Astrocyte of the hippocampus (primary cell): Measurements from ENCODE around the gene SPINK5.
"Not testable (repeated sequence)": the region's sequence is repeated elsewhere in the genome, so short reads cannot be mapped to it uniquely, and the experiment has no call there.

ENCODE experiments used
- DNase-seq: peaks from one replicate; pipeline ENCODE4 v3.0.0; 2011; ENCODE audit warnings: low read depth, low spot score

Gene SPINK5

DNA sequence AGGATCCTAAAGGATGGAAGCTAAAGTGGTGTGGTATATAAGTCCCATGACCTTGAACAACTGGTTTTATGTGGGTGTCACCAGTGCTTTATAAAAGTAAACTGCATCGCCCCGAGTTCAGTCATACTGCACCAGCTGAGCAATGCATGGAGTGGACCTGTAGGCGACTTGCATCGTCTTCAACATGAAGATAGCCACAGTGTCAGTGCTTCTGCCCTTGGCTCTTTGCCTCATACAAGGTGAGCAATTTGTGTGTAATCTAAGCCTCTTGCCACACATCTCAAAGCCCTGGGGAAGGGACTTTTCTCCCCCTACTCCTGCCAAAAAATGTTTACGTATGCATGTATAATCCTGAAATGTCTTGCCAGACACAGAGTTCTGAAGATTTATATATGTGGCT, at the start of gene SPINK5:
Gene SPINK5 (plus strand): TSS at position 120 of the 400 bp plus-strand sequence. CDS start 65 bp downstream, at position 185.
- no peak for DNase-seq

GRCh38 chr5:148014276-148014675, 49.5 kb upstream of the SPINK5 start:
- no peak for DNase-seq

DNA sequence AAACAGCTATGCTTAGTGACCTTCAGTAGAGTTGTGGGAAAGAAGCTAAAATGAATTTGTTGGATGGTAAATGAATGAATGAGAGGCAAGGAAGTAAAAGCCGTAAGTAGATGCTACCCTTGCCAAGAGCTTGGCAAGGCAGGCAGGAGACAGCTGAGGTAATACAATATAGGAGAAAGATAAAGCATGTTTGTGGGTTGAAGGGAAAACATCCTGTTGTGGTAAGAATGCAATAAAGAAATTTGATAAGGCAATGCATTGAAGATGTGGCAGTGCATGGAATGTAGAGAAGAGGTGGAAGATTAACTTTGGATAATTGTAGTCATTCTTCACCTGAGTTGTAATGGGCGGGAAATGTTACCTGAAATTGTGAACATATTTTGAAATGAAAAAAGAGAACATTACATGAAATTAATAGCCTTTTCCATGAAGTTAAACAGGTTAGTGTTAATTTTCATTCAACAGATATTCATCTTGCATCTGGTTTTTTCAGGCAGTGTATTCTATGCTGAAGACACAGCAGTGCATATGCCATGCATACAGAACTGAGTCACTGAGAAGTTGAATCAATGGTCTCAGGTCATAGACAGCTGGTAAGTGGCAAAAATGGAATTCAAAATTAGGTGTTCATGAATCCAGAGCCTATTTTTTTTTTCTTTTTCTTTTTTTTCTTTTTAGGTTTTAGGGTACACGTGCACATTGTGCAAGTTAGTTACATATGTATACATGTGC, 43.4 kb upstream of the SPINK5 start:
- no peak for DNase-seq

- no peak for DNase-seq
Measured at GRCh38 chr5:148027505-148027904, 36.3 kb upstream of the SPINK5 start.

DNA sequence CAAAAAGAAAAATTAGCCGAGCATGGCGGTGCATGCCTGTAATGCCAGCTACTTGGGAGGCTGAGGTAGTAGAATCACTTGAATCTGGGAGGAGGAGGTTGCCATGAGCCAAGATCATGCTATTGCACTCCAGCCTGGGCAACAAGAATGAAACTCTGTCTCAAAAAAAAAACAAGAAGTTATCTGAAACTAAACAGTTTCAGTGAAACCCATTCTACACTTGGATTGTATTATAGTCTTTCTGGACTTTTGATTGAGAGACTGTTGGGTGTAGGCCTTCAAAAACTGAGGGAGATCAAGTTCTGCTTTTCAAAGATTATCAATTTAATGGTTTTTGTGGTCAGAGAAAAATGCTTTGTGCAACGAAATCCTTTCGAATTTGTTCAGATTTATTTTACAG, 34.6 kb upstream of the SPINK5 start:
- DNase-seq, result no peak

- DNase-seq, result peak; percentile 19
Measured at GRCh38 chr5:148033134-148033533, 30.6 kb upstream of the SPINK5 start.

- DNase-seq, result no peak
Measured at GRCh38 chr5:148035676-148036075, 28.1 kb upstream of the SPINK5 start.

DNA sequence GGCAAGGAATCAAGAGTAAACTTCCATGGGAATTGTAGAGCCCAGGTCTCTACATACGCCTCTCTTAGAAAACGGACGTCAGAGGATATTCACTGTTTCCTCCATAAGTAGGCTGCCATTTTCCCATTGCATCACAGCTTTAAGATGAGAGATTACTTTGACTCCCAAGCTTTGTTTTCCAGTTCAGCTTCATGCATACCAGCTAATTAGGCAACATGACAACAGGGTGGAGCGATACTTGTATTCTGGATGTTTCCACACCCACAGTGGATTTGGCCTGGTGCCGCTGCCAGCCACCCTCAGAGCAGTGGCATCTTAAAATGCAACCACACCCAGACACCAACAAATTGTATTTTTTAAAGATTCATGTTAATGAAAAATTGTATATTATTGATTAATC, 20.9 kb upstream of the SPINK5 start:
- no peak for DNase-seq

- no peak for DNase-seq
Measured at GRCh38 chr5:148043705-148044104, 20.1 kb upstream of the SPINK5 start.

DNA sequence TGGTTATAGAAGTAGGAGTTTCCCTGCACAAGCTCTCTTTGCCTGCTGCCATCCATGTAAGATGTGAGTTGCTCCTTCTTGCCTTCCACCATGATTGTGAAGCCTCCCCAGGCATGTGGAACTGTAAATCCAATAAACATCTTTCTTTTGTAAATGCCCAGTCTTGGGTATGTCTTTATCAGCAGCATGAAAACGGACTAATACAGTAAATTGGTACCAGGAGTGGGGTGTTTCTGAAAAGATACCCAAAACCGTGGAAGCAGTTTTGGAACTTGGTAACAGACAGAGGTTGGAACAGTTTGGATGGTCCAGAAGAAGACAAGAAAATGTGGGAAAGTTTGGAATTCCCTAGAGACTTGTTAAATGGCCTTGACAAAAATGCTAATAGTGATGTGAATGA, 8.6 kb upstream of the SPINK5 start:
- DNase-seq, result not testable (repeated sequence)

- no peak for DNase-seq
Measured at GRCh38 chr5:148060309-148060708, 3.5 kb upstream of the SPINK5 start.

- DNase-seq, result no peak
Measured at GRCh38 chr5:148060881-148061280, 2.9 kb upstream of the SPINK5 start.

GRCh38 chr5:148070621-148071020, 6.8 kb downstream of the SPINK5 start:
- no peak for DNase-seq

DNA sequence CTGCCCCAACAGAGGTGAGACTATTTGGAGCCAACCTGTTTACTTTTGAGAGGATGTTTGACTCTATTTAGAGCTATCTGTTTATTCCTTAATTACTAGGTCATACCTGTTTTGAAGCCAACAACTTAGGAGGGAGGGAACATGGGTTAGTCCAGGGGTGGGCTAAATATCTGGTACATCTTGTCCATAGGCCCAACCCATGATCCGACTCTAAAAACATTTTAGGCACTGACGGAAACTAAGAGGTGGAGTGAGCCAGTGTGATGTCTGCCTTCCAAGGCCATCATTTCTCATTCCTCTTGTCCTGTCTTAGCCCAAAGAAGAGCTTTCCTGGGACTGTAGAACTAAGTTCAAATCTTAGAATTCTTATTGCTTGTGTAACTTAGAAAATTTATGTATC, 8.4 kb downstream of the SPINK5 start:
- no peak for DNase-seq

DNA sequence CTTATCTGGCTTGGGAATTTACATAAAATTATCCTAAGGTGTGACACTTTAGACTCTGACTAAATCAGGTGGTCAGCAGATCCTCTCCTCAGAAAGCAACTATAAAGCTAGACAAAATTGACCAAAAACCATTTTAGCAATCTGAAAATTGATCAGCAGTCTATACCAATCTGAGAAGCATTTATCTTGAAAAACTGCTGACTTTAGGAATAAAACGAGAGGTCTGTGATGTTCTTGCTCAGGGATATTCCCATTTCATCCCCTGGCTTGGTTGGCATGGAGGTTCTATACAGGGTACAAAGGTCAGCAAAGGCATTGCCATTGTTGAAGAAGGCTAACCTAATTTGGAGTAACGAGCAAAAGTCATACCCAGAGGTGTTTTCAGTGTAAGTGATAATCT, 11.7 kb downstream of the SPINK5 start:
- no peak for DNase-seq

- DNase-seq, result no peak
Measured at GRCh38 chr5:148083203-148083602, 19.4 kb downstream of the SPINK5 start.

DNA sequence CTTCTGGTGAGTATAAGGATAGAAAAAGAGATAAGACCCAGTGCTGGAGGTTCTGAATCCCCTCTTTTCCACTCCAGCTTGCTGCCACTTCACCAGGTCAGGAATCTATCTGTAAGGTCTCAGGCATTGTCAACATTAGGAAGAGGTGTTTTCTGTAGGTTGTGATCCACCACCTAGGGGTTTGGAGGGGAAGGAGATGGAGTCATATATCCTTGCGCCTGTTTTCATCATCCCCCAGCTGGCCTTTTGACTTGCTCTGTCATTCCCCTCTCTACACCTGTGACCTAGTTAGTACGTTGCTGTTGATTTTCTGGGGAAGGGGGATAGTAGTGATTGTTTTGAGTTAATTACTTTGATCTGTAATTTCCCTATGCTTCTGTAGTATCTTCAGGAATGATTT, 20.5 kb downstream of the SPINK5 start:
- no peak for DNase-seq

- no peak for DNase-seq
Measured at GRCh38 chr5:148085310-148085709, 21.5 kb downstream of the SPINK5 start.

GRCh38 chr5:148085977-148086705, 22.4 kb downstream of the SPINK5 start:
- no peak for DNase-seq

DNA sequence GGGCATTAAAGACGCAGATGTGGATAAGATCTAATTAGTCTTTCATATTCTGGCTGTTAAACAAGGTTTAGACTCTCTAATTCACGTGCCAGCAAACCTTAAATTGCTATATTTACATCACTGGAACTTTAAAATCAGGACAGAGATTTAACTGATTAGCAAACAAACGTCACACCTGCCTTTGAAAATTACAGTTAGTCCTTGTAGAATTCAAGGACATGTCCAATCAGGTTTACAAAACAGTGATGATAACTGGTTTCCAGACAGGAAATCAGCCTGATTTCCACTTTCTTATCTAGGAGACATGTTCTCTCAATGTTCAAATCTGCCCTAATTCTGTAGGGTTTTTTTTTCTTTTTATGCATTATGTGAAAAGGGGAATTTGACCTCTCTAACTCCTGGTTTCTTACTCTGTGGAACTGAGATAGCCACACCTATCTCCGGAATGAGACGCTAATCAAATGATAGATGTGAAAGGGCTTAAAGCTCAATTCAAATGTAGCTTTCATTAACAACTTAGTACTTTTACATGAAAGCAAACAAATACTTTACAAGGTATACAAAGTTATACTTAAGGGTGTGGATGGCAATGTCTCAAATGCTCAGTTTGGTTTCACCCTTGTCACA, 26.5 kb downstream of the SPINK5 start:
- DNase-seq, result no peak

DNA sequence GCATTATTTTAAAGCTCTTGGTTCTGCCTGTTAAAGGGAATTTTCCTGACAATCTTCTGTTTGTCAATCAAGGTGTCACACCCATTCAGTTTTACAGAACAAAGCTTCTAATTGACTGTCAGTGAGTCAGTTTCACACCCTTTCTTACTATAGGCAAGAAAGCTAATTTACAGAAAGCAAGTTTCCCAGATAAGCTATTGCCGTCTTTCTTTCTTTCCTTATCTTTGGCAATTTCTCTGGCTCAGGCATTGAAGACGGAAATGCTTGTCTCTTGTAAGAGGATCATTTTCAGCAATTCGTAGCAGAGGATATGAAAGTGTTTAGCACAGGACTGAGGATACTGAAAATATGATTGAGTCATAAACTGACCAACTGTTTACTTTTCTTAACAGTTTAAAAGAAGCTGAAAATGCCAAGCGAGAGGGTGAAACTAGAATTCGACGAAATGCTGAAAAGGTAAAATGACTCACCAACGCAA, 27.0 kb downstream of the SPINK5 start:
- DNase-seq, result no peak
